Esophagus muscularis mucosa (tissue), 4 donors: ENCODE results near the gene TTC9. TPM values are rescaled to one million over a fixed set of nuclear protein-coding genes. Genes with fewer than 3 reads are reported as not detected.

Experiments
- DNase-seq: peaks from one replicate; pipeline ENCODE4 v3.0.0-alpha.2; 2017; ENCODE audit errors: extremely low spot score
- H3K27ac ChIP-seq, 4 donors: fragments of 200-600 bp; sonication (generic); replicated peaks in 1 of 4; 1 replicate in 3 of 4; 2 replicates in 1 of 4; pipeline ENCODE4 v1.5.1; 2016 to 2019; ENCODE audit warnings: mild to moderate bottlenecking in 1 of 4
- H3K27me3 ChIP-seq, 4 donors: fragments of 200-600 bp; sonication (generic); one replicate each; pipeline versions ENCODE4 v1.5.1 to v1.6.0; 2016 to 2019
- H3K36me3 ChIP-seq, 4 donors: fragments of 200-600 bp; sonication (generic); one replicate each; pipeline ENCODE4 v1.5.1; 2016 to 2019
- H3K4me1 ChIP-seq, 4 donors: fragments of 200-600 bp; sonication (generic); one replicate each; pipeline ENCODE4 v1.5.1; 2016 to 2019
- H3K4me3 ChIP-seq, 4 donors: fragments of 200-600 bp; sonication (generic); 1 replicate in 2 of 4; 2 replicates in 2 of 4; pipeline ENCODE4 v1.5.1; 2016 to 2019; ENCODE audit warnings: mild to moderate bottlenecking in 4 of 4, moderate library complexity in 1 of 4
- H3K9me3 ChIP-seq, 4 donors: fragments of 200-600 bp; sonication (generic); 1 replicate in 3 of 4; 2 replicates in 1 of 4; pipeline ENCODE4 v1.5.1; 2016 to 2019
- EP300 ChIP-seq: sonication (generic); formaldehyde crosslinking; IDR thresholded peaks from one replicate; pipeline ENCODE4 v1.6.1; 2017; ENCODE audit warnings: antibody characterized with exemption
- POLR2A ChIP-seq: fragments of 450-650 bp; IDR thresholded peaks from one replicate; pipeline ENCODE4 v1.6.1; 2017; ENCODE audit warnings: antibody characterized with exemption, moderate library complexity, mild to moderate bottlenecking, low read depth
- POLR2AphosphoS5 ChIP-seq, 2 donors: sonication (generic); formaldehyde crosslinking; IDR thresholded peaks; one replicate each; pipeline ENCODE4 v1.6.1; 2017; ENCODE audit warnings: antibody characterized with exemption in 2 of 2
- WGBS: methylation state at CpG from one replicate; pipeline ENCODE4 v1.1.5; 2018; 5-methylcytosine and 5-hydroxymethylcytosine counted together
- intact Hi-C: fragments of 100-400 bp; cut with DNase I; formaldehyde crosslinking; loops from one replicate; pipeline ENCODE4 v1.15.1; 2023
- total RNA-seq, 4 donors: library from RNA; depleted of rRNA; stranded (reverse); fragments of >200 nt; gene quantifications; one replicate each; pipeline versions ENCODE4 v1.1.0 to v1.2.1, GENCODE V29; 2016
- TF ChIP-seq, protein P1 (sequence below), 3 experiments: fragments of 200-600 bp in 2 of 3; fragments of 450-650 bp in 1 of 3; sonication (generic) in 2 of 3; IDR thresholded peaks; one replicate each; pipeline ENCODE4 v1.5.1; 2017 to 2019; ENCODE audit warnings: antibody characterized with exemption in 3 of 3, mild to moderate bottlenecking in 2 of 3, moderate library complexity in 1 of 3

The TTC9 gene
- total RNA-seq, 4 donors from 2014 or later = 0.99 to 3.4 (median 1.9) TPM

GRCh38 chr14:70718383-70719118, 76.8 kb downstream of the TTC9 start:
- Histone ChIP-seq H3K27ac (no peak overlapping the region), H3K4me3 (no peak overlapping the region), H3K9me3 (no peaks in the 10 kb centered on the region), H3K36me3 (no peaks in the 10 kb centered on the region), H3K4me1 (peaks cover 2 to 7% (median 5%) of the 10 kb centered on the region in 4 donors), H3K27me3 (peaks cover 0 to 8% (median 0%) of the 10 kb centered on the region in 4 donors)
- TF ChIP-seq, protein P1, sequence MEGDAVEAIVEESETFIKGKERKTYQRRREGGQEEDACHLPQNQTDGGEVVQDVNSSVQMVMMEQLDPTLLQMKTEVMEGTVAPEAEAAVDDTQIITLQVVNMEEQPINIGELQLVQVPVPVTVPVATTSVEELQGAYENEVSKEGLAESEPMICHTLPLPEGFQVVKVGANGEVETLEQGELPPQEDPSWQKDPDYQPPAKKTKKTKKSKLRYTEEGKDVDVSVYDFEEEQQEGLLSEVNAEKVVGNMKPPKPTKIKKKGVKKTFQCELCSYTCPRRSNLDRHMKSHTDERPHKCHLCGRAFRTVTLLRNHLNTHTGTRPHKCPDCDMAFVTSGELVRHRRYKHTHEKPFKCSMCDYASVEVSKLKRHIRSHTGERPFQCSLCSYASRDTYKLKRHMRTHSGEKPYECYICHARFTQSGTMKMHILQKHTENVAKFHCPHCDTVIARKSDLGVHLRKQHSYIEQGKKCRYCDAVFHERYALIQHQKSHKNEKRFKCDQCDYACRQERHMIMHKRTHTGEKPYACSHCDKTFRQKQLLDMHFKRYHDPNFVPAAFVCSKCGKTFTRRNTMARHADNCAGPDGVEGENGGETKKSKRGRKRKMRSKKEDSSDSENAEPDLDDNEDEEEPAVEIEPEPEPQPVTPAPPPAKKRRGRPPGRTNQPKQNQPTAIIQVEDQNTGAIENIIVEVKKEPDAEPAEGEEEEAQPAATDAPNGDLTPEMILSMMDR (IDR thresholded peaks at IDR 0.05) = no peak
- TF ChIP-seq POLR2AphosphoS5 (IDR thresholded peaks at IDR 0.05) (no peak), POLR2A (no peak), EP300 (no peak)
- DNase-seq = no peak
- intact Hi-C loops = loop anchor here (5.0 to 10.0 kb wide), 3 partner anchors 94 to 904 kb away; no protein-coding TSS in a partner anchor
- WGBS = 90% methylated on average over 6 of the region's 8 CpGs

DNA sequence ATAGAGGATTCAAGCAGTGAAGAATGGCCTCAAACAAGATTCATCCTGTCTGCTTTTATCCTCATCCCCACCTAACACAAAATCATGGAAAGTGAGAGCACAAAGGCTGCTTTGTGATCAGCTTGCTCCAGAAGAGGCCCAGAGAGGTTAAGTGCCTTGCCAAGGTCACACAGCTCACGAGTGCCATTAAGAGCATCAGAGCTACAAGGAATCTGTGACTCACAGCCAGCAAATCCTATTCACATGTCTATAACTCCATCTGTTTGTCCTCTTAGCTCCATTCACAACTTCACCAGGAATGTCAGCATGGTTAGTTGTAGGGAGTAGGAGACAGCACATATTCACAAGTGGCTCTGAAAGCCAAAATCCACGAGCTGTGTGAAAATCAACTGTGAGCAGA, 79.8 kb downstream of the TTC9 start:
- Histone ChIP-seq H3K36me3 (no peaks in the 10 kb centered on the region), H3K27me3 (peaks cover 0 to 8% (median 0%) of the 10 kb centered on the region in 4 donors), H3K4me3 (no peak overlapping the region), H3K9me3 (no peaks in the 10 kb centered on the region), H3K27ac (no peak overlapping the region), H3K4me1 (peaks cover 0 to 2% (median under 1%) of the 10 kb centered on the region in 4 donors)
- intact Hi-C loops = no loop called here
- 72% methylated on average over 2 of the region's 2 CpGs for WGBS
- no peak for DNase-seq
- TF ChIP-seq POLR2A (no peak), POLR2AphosphoS5 (IDR thresholded peaks at IDR 0.05) (no peak), EP300 (no peak)
- TF ChIP-seq, protein P1 (IDR thresholded peaks at IDR 0.05) = no peak

DNA sequence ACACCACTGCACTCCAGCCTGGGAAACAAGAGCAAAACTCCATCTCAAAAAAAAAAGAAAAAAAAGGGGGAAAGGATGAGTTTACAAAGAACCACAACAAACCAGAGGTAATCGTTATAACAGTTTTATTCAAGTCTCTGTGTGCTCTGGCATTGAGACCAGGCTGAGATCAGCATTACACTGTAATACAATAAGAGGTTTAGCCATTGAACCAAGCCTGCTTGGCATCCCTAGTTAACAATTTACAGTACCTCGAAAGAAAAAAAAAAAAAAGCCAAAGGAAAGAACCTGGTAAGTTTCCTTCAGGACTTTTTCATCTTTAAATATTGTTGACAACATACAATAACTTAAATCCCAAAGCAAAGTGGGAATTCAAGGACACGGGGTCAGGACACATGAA, 80.7 kb downstream of the TTC9 start:
- Histone ChIP-seq H3K4me1 (peaks cover 0 to 11% (median 2%) of the 10 kb centered on the region in 4 donors), H3K9me3 (no peaks in the 10 kb centered on the region), H3K27me3 (peaks cover 0 to 8% (median 0%) of the 10 kb centered on the region in 4 donors), H3K36me3 (no peaks in the 10 kb centered on the region), H3K27ac (no peak overlapping the region), H3K4me3 (no peak overlapping the region)
- no peak for DNase-seq
- TF ChIP-seq, protein P1 (IDR thresholded peaks at IDR 0.05) = no peak
- TF ChIP-seq POLR2A (no peak), EP300 (no peak), POLR2AphosphoS5 (IDR thresholded peaks at IDR 0.05) (no peak)
- intact Hi-C loops = no loop called here
- 82% methylated on average over 3 of the region's 3 CpGs for WGBS

DNA sequence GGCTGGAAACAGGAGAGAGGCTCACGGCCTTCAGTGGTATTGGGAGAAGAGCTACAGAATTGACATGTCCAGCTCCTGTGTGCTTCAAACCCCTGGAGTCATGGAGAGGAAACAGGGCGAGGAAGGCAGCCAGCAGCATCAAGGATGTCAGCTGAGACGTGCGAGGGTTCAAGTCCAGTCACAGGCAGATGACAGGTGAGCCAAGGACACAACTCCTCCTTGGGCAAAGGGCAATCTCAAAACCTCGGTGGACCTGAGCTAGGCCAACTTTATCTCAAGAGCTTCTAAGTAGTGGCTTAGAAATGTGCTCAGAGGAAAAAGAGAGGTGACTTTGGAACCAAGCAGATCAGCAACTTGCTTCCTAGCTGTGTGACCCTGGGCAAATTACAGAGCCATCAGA, 81.6 kb downstream of the TTC9 start:
- H3K27me3 ChIP-seq = peaks cover 0 to 8% (median 0%) of the 10 kb centered on the region in 4 donors
- no peaks in the 10 kb centered on the region for H3K9me3 ChIP-seq
- no peak overlapping the region for H3K4me3 ChIP-seq
- no peak for DNase-seq
- H3K4me1 ChIP-seq = peaks cover 0 to 11% (median 2%) of the 10 kb centered on the region in 4 donors
- 93% methylated on average over 5 of the region's 5 CpGs for WGBS
- H3K36me3 ChIP-seq = no peaks in the 10 kb centered on the region
- H3K27ac ChIP-seq = no peak overlapping the region
- TF ChIP-seq, protein P1 (IDR thresholded peaks at IDR 0.05) = no peak
- TF ChIP-seq POLR2AphosphoS5 (IDR thresholded peaks at IDR 0.05) (no peak), EP300 (no peak), POLR2A (no peak)
- intact Hi-C loops = no loop called here
